Measurements from ENCODE around the gene NOL9. TPM values are rescaled to one million over a fixed set of nuclear protein-coding genes. Genes with fewer than 3 reads are reported as not detected.

NOL9 gene
- total and polyA plus RNA-seq, 2 donors, result 4.0 to 28.6 TPM

- no peak overlapping the region for H3K4me3 ChIP-seq (ENCODE audit: low read depth, low read length)
- no peaks in the 10 kb centered on the region for H3K36me3 ChIP-seq (ENCODE audit: insufficient read depth)
- no peak for DNase-seq (ENCODE audit: extremely low spot score)
- 80% methylated on average over 8 of the region's 8 CpGs for WGBS
- H3K4me1 ChIP-seq (ENCODE audit: insufficient read depth), result no peaks in the 10 kb centered on the region
- H3K27ac ChIP-seq (ENCODE audit: low read depth), result no peak overlapping the region
These were observed 41.4 kb downstream of the NOL9 start for GRCh38 chr1:6512908-6513280.

GRCh38 chr1:6512245-6512907 is 41.9 kb downstream of the NOL9 start:
- 90% methylated on average over 19 of the region's 19 CpGs for WGBS
- no peak for DNase-seq (ENCODE audit: extremely low spot score)
- Histone ChIP-seq H3K27ac (ENCODE audit: low read depth) (no peak overlapping the region), H3K4me1 (ENCODE audit: insufficient read depth) (no peaks in the 10 kb centered on the region), H3K36me3 (ENCODE audit: insufficient read depth) (no peaks in the 10 kb centered on the region), H3K4me3 (ENCODE audit: low read depth, low read length) (no peak overlapping the region)

- Histone ChIP-seq H3K4me3 (ENCODE audit: low read depth, low read length) (no peak overlapping the region), H3K4me1 (ENCODE audit: insufficient read depth) (no peaks in the 10 kb centered on the region), H3K27ac (ENCODE audit: low read depth) (no peak overlapping the region), H3K36me3 (ENCODE audit: insufficient read depth) (no peaks in the 10 kb centered on the region)
- 78% methylated on average over 16 of the region's 16 CpGs for WGBS
- no peak for DNase-seq (ENCODE audit: extremely low spot score)
These were observed 42.6 kb downstream of the NOL9 start for GRCh38 chr1:6511561-6512244.

- WGBS, result 85% methylated on average over 6 of the region's 6 CpGs
- DNase-seq (ENCODE audit: extremely low spot score), result no peak
- Histone ChIP-seq H3K36me3 (ENCODE audit: insufficient read depth) (no peaks in the 10 kb centered on the region), H3K4me3 (ENCODE audit: low read depth, low read length) (no peak overlapping the region), H3K4me1 (ENCODE audit: insufficient read depth) (no peaks in the 10 kb centered on the region), H3K27ac (ENCODE audit: low read depth) (no peak overlapping the region)
These were observed 43.3 kb downstream of the NOL9 start for GRCh38 chr1:6511056-6511455.

- no peak overlapping the region for H3K4me3 ChIP-seq (ENCODE audit: low read depth, low read length)
- no peaks in the 10 kb centered on the region for H3K4me1 ChIP-seq (ENCODE audit: insufficient read depth)
- H3K36me3 ChIP-seq (ENCODE audit: insufficient read depth), result no peaks in the 10 kb centered on the region
- no peak overlapping the region for H3K27ac ChIP-seq (ENCODE audit: low read depth)
- 81% methylated on average over 6 of the region's 6 CpGs for WGBS
- DNase-seq (ENCODE audit: extremely low spot score), result no peak
These were observed 43.8 kb downstream of the NOL9 start for GRCh38 chr1:6510493-6510892.

- Histone ChIP-seq H3K4me1 (ENCODE audit: insufficient read depth) (no peaks in the 10 kb centered on the region), H3K27ac (ENCODE audit: low read depth) (no peak overlapping the region), H3K4me3 (ENCODE audit: low read depth, low read length) (no peak overlapping the region), H3K36me3 (ENCODE audit: insufficient read depth) (no peaks in the 10 kb centered on the region)
- 83% methylated on average over 10 of the region's 10 CpGs for WGBS
- no peak for DNase-seq (ENCODE audit: extremely low spot score)
These were observed 44.4 kb downstream of the NOL9 start for GRCh38 chr1:6509919-6510291.

- Histone ChIP-seq H3K36me3 (ENCODE audit: insufficient read depth) (no peaks in the 10 kb centered on the region), H3K4me1 (ENCODE audit: insufficient read depth) (no peaks in the 10 kb centered on the region), H3K27ac (ENCODE audit: low read depth) (no peak overlapping the region), H3K4me3 (ENCODE audit: low read depth, low read length) (no peak overlapping the region)
- no peak for DNase-seq (ENCODE audit: extremely low spot score)
- 69% methylated on average over 20 of the region's 20 CpGs for WGBS
These were observed 44.9 kb downstream of the NOL9 start for GRCh38 chr1:6509220-6509918.

GRCh38 chr1:6508816-6509189 is 45.5 kb downstream of the NOL9 start:
- Histone ChIP-seq H3K4me1 (ENCODE audit: insufficient read depth) (no peaks in the 10 kb centered on the region), H3K27ac (ENCODE audit: low read depth) (no peak overlapping the region), H3K4me3 (ENCODE audit: low read depth, low read length) (no peak overlapping the region), H3K36me3 (ENCODE audit: insufficient read depth) (no peaks in the 10 kb centered on the region)
- DNase-seq (ENCODE audit: extremely low spot score), result no peak
- WGBS, result 90% methylated on average over 11 of the region's 11 CpGs

- no peak overlapping the region for H3K4me3 ChIP-seq (ENCODE audit: low read depth, low read length)
- no peaks in the 10 kb centered on the region for H3K36me3 ChIP-seq (ENCODE audit: insufficient read depth)
- no peaks in the 10 kb centered on the region for H3K4me1 ChIP-seq (ENCODE audit: insufficient read depth)
- H3K27ac ChIP-seq (ENCODE audit: low read depth), result no peak overlapping the region
- no peak for DNase-seq (ENCODE audit: extremely low spot score)
- 82% methylated on average over 18 of the region's 18 CpGs for WGBS
These were observed 46.0 kb downstream of the NOL9 start for GRCh38 chr1:6508154-6508815.

- no peaks in the 10 kb centered on the region for H3K4me1 ChIP-seq (ENCODE audit: insufficient read depth)
- no peak for DNase-seq (ENCODE audit: extremely low spot score)
- WGBS, result 62% methylated on average over 12 of the region's 12 CpGs
- H3K36me3 ChIP-seq (ENCODE audit: insufficient read depth), result no peaks in the 10 kb centered on the region
- no peak overlapping the region for H3K27ac ChIP-seq (ENCODE audit: low read depth)
- H3K4me3 ChIP-seq (ENCODE audit: low read depth, low read length), result no peak overlapping the region
These were observed 46.8 kb downstream of the NOL9 start for GRCh38 chr1:6507461-6507911.

- no peak for DNase-seq (ENCODE audit: extremely low spot score)
- 86% methylated on average over 7 of the region's 7 CpGs for WGBS
- Histone ChIP-seq H3K4me1 (ENCODE audit: insufficient read depth) (no peaks in the 10 kb centered on the region), H3K4me3 (ENCODE audit: low read depth, low read length) (no peak overlapping the region), H3K36me3 (ENCODE audit: insufficient read depth) (no peaks in the 10 kb centered on the region), H3K27ac (ENCODE audit: low read depth) (no peak overlapping the region)
These were observed 47.3 kb downstream of the NOL9 start for GRCh38 chr1:6507037-6507428.

GRCh38 chr1:6506210-6507036 is 47.9 kb downstream of the NOL9 start:
- Histone ChIP-seq H3K36me3 (ENCODE audit: insufficient read depth) (no peaks in the 10 kb centered on the region), H3K27ac (ENCODE audit: low read depth) (no peak overlapping the region), H3K4me1 (ENCODE audit: insufficient read depth) (no peaks in the 10 kb centered on the region), H3K4me3 (ENCODE audit: low read depth, low read length) (no peak overlapping the region)
- WGBS, result 78% methylated on average over 31 of the region's 31 CpGs
- DNase-seq (ENCODE audit: extremely low spot score), result no peak
